GM18507 (cell line): ENCODE measurements around the gene LY86.
"Not testable (repeated sequence)": the region's sequence is repeated elsewhere in the genome, so short reads cannot be mapped to it uniquely, and the experiment has no call there.

Experiments used
- DNase-seq: peaks from one replicate; pipeline ENCODE4 v3.0.0; 2011; ENCODE audit warnings: low read depth; ENCODE audit not compliant: insufficient read length; ENCODE audit errors: extremely low spot score
- FAIRE-seq: peaks from 2 replicates; lab custom pipeline; 2011; peaks lifted over from hg19 to GRCh38; lab: Jason Lieb, UNC

The LY86 gene

GRCh38 chr6:6592826-6593475, 4.4 kb downstream of the LY86 start:
- DNase-seq, result no peak
- no peak for FAIRE-seq

GRCh38 chr6:6593867-6594468, 5.4 kb downstream of the LY86 start:
- no peak for FAIRE-seq

GRCh38 chr6:6595025-6595424, 6.5 kb downstream of the LY86 start:
- DNase-seq (no peak), FAIRE-seq (no peak)

More at GRCh38 chr6:6593867-6594468, 5.4 kb downstream of the LY86 start:
- DNase-seq, result no peak

GRCh38 chr6:6595952-6596351, 7.4 kb downstream of the LY86 start:
- FAIRE-seq, result no peak

GRCh38 chr6:6596529-6597328, 8.2 kb downstream of the LY86 start:
- FAIRE-seq, result no peak
- no peak for DNase-seq

More at GRCh38 chr6:6595952-6596351, 7.4 kb downstream of the LY86 start:
- no peak for DNase-seq

- FAIRE-seq, result no peak
- DNase-seq, result no peak
Observed at GRCh38 chr6:6597682-6598081, 9.2 kb downstream of the LY86 start.

GRCh38 chr6:6599468-6599873, 11.0 kb downstream of the LY86 start:
- FAIRE-seq (no peak), DNase-seq (no peak)

- FAIRE-seq, result no peak
Observed at GRCh38 chr6:6600875-6601274, 12.4 kb downstream of the LY86 start.

GRCh38 chr6:6602262-6602661, 13.7 kb downstream of the LY86 start:
- DNase-seq (no peak), FAIRE-seq (no peak)

More at GRCh38 chr6:6600875-6601274, 12.4 kb downstream of the LY86 start:
- DNase-seq, result no peak

- DNase-seq, result no peak
- FAIRE-seq, result no peak
Observed at GRCh38 chr6:6603317-6603716, 14.8 kb downstream of the LY86 start.

GRCh38 chr6:6604015-6604414, 15.5 kb downstream of the LY86 start:
- no peak for FAIRE-seq

GRCh38 chr6:6604566-6604965, 16.0 kb downstream of the LY86 start:
- FAIRE-seq, result no peak
- DNase-seq, result no peak

More at GRCh38 chr6:6604015-6604414, 15.5 kb downstream of the LY86 start:
- DNase-seq, result no peak

GRCh38 chr6:6605873-6606272, 17.4 kb downstream of the LY86 start:
- FAIRE-seq (no peak), DNase-seq (no peak)

- not testable (repeated sequence) for FAIRE-seq
Observed at GRCh38 chr6:6606391-6607030, 18.0 kb downstream of the LY86 start.

GRCh38 chr6:6609450-6609849, 20.9 kb downstream of the LY86 start:
- FAIRE-seq (no peak), DNase-seq (no peak)

More at GRCh38 chr6:6606391-6607030, 18.0 kb downstream of the LY86 start:
- DNase-seq, result not testable (repeated sequence)

- FAIRE-seq (peak; percentile 94), DNase-seq (peak; percentile 51)
Observed at GRCh38 chr6:6610031-6610591, 21.6 kb downstream of the LY86 start.

- DNase-seq, result no peak
- FAIRE-seq, result no peak
Observed at GRCh38 chr6:6611486-6611885, 23.0 kb downstream of the LY86 start.

GRCh38 chr6:6612308-6612707, 23.8 kb downstream of the LY86 start:
- FAIRE-seq (no peak), DNase-seq (no peak)

GRCh38 chr6:6613103-6613718, 24.7 kb downstream of the LY86 start:
- DNase-seq, FAIRE-seq: not testable (repeated sequence)
